Stromal cell of bone marrow (primary cell): Measurements from ENCODE around the gene NBEA.
A peak's percentile ranks its signal among the peaks of the same experiment; 100 is the strongest.

ENCODE experiments used
- DNase-seq: peaks from one replicate; pipeline ENCODE4 v3.0.0-alpha.2; 2012; ENCODE audit warnings: low read depth

Gene NBEA

GRCh38 chr13:35475960-35476943 is 534.2 kb downstream of the NBEA start, which contains the start of gene MAB21L1:
Gene MAB21L1 (minus strand): TSS chr13:35476689. CDS start chr13:35476138, 551 bp downstream.
- DNase-seq, result no peak

GRCh38 chr13:35477386-35477946 is 535.4 kb downstream of the NBEA start:
- DNase-seq, result no peak

GRCh38 chr13:35478271-35479037 is 536.4 kb downstream of the NBEA start:
- DNase-seq, result no peak

GRCh38 chr13:35479038-35479492 is 537.0 kb downstream of the NBEA start:
- no peak for DNase-seq

GRCh38 chr13:35479706-35480105 is 537.6 kb downstream of the NBEA start:
- no peak for DNase-seq

- no peak for DNase-seq
Measured at GRCh38 chr13:35480346-35480745, 538.3 kb downstream of the NBEA start.

GRCh38 chr13:35481777-35482176 is 539.7 kb downstream of the NBEA start:
- no peak for DNase-seq

GRCh38 chr13:35482527-35482926 is 540.5 kb downstream of the NBEA start:
- no peak for DNase-seq

- DNase-seq, result no peak
Measured at GRCh38 chr13:35483761-35484160, 541.7 kb downstream of the NBEA start.

- no peak for DNase-seq
Measured at GRCh38 chr13:35484384-35484783, 542.3 kb downstream of the NBEA start.

GRCh38 chr13:35485424-35485823 is 543.4 kb downstream of the NBEA start:
- no peak for DNase-seq

- no peak for DNase-seq
Measured at GRCh38 chr13:35489050-35489449, 547.0 kb downstream of the NBEA start.

- no peak for DNase-seq
Measured at GRCh38 chr13:35496006-35496405, 553.9 kb downstream of the NBEA start.

- no peak for DNase-seq
Measured at GRCh38 chr13:35496761-35497386, 554.8 kb downstream of the NBEA start.

GRCh38 chr13:35498231-35498630 is 556.2 kb downstream of the NBEA start:
- no peak for DNase-seq

- no peak for DNase-seq
Measured at GRCh38 chr13:35499196-35499662, 557.2 kb downstream of the NBEA start.

- DNase-seq, result no peak
Measured at GRCh38 chr13:35499676-35500075, 557.6 kb downstream of the NBEA start.

GRCh38 chr13:35500144-35500543 is 558.1 kb downstream of the NBEA start:
- no peak for DNase-seq

- no peak for DNase-seq
Measured at GRCh38 chr13:35501661-35502235, 559.7 kb downstream of the NBEA start.

GRCh38 chr13:35502456-35502855 is 560.4 kb downstream of the NBEA start:
- DNase-seq, result no peak

GRCh38 chr13:35512271-35512920 is 570.3 kb downstream of the NBEA start:
- peak; percentile 93 for DNase-seq
